GM21737 (cell line): ENCODE results near the gene ABCA7.
"Not testable (repeated sequence)": the region's sequence is repeated elsewhere in the genome, so short reads cannot be mapped to it uniquely, and the experiment has no call there.

Source experiments
- ATAC-seq: cut with Tn5 transposase; IDR thresholded peaks from one replicate; pipeline ENCODE4 v1.9.1; 2021; ENCODE audit warnings: mild to moderate bottlenecking, moderate library complexity; ENCODE audit not compliant: unreplicated experiment

The ABCA7 gene

DNA sequence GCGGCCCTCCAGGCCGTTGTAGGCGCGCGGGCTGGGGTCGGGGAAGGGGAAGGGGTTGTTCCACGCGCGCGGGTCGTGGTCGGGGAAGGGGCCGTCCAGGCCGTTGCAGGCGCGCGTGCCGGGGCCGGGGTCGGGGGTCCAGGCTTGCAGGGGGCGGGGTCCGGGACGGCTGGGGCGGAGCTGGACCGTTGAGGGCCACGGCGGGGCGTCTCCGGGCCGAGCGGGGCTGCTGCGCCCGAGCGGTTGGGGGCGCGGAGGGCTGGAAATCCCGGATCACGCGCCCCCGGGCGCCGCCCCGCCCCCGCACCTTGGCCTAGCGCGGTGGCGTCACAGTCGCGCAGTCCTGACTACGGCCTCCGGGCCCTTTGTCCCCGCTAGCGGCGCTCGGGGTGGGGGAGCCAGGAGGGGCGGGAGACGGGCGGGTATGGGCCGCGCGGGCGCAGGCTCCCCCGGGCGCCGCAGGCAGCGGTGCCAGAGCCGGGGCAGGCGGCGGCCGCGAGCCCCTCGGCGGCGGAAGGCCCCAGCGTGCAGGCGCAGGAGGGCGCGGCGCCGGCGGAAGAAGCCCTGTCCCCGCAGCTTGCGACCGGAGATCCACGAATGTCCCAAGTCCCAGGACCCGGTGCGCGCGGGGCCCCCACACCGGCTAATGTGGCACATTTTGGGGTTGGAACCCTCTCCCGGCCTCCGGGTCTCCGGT, 64.6 kb downstream of the ABCA7 start:
- ATAC-seq = peak; percentile 40

DNA sequence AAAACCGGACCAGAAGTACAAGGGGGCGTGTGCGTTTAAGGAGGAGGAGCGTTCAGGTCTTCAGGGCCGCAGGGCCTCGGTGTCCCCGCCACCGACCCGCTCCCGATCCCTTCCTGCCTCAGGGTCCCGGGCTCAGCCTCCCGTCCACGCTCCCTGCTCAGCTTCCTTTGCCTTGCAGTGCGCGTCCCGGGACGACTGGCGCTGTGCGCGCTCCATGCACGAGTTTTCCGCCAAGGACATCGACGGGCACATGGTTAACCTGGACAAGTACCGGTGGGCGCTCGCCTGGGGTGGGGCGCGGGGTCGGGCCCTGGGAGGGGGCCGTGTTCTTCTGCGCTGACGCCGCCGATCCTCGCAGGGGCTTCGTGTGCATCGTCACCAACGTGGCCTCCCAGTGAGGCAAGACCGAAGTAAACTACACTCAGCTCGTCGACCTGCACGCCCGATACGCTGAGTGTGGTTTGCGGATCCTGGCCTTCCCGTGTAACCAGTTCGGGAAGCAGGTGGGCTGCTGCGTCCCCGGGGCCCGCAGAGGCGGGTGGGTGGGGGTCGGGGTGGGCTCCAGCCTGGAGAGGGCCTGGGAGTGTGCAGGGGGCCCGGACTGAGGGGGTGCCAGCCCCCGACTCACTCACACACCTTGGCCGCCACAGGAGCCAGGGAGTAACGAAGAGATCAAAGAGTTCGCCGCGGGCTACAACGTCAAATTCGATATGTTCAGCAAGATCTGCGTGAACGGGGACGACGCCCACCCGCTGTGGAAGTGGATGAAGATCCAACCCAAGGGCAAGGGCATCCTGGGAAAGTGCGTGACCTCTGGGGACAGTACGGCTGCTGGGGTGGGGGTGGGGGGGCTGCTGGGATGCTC, 65.3 kb downstream of the ABCA7 start:
- no peak for ATAC-seq

DNA sequence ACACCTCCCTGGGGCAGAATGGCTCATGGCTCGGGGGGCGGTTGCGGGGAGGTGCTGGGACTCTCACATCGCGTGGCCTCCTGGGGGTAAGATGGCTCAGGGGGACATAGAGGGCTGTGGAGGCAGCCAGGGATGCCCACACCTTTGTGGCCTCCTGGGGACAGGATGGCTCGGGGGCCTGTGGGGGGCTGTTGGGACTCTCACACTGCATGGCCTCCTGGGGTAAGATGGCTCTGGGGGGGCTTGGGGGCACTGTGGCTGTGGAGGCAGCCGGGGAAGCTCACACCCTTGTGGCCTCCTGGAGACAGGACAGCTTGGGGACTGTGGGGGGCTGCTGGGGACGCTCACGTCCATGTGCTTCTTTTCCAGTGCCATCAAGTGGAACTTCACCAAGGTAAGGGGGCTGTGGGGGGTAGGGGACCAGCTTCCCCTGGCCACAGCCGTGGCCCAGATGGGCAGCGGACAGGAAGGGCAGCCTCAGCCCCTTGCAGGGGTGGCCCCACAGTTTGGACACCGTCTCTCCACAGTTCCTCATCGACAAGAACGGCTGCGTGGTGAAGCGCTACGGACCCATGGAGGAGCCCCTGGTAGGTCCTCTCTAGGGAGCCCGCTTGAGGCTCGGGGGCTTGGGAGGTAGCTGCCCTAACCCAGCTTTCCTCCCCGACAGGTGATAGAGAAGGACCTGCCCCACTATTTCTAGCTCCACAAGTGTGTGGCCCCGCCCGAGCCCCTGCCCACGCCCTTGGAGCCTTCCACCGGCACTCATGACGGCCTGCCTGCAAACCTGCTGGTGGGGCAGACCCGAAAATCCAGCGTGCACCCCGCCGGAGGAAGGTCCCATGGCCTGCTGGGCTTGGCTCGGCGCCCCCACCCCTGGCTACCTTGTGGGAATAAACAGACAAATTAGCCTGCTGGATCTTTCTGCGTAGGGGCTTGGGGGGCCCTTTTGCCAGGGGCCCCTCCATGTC, 66.2 kb downstream of the ABCA7 start:
- no peak for ATAC-seq

DNA sequence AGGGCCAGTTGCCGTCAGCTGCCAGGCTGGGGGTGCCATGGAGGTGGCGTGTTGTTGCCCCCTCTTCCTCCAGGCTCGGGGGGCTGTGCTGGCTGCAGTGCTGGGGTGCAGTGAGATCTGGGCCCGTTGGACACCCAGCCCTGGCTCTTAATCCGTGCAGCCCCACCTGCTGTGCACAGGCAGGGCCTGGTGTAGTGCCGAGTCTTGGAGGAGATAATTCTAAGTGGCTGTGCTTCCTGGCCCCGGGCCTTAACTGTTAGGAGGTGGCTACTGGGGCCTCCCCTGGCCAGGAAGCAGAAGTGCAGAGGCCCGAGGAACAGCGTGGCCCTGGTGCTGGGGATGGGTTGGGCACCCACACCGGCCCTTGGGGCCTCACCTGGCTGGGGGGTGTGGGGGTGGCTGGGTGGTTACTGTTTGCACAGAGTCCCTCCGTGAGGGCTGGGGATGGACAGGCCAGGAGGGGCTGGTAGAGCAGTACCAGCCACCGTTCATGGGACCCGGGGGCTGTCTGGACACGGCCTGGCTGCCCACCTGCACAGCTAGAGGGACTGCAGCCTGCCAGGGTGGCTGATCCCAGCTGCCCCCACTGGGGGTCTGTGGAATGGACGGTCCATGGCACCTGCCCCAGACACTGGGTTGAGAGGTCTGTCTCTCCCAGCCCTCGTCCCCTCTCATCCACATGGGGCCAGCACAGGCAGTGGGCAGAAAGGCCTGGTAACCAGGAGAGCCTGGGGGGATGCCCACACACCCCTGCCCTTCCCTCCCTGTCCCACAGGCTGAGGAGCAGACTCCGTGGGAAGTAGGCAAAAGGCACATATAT, 67.1 kb downstream of the ABCA7 start:
- no peak for ATAC-seq

DNA sequence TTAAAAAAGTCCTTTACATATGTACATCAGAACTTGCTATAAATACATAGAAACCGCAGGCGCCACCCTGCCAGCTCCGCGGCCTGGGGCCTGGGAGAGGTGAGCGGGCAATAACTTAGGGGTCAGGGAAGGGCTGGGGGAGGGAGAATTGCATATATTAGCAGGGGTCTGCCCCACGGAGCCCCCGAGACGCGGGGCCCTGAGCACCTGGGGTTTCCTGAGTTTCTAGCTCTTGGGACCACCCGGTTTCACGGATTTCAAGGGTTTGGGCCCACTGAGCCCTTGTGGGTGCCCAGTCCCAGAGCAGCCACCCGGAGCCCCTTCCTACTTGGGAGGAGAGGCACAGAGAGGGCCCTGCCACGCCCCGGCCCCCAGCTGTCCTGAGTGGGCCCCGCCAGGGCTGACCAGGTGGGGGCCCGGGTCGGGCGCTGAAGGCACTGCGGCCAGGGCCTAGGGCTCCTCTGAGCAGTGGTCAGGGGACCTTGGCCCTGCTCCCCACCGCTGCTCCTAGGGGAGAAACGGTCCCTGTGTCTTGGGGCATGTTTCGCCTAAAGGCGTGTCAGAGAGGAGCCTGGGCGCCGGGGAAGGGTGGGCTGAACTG, 67.9 kb downstream of the ABCA7 start:
- no peak for ATAC-seq

DNA sequence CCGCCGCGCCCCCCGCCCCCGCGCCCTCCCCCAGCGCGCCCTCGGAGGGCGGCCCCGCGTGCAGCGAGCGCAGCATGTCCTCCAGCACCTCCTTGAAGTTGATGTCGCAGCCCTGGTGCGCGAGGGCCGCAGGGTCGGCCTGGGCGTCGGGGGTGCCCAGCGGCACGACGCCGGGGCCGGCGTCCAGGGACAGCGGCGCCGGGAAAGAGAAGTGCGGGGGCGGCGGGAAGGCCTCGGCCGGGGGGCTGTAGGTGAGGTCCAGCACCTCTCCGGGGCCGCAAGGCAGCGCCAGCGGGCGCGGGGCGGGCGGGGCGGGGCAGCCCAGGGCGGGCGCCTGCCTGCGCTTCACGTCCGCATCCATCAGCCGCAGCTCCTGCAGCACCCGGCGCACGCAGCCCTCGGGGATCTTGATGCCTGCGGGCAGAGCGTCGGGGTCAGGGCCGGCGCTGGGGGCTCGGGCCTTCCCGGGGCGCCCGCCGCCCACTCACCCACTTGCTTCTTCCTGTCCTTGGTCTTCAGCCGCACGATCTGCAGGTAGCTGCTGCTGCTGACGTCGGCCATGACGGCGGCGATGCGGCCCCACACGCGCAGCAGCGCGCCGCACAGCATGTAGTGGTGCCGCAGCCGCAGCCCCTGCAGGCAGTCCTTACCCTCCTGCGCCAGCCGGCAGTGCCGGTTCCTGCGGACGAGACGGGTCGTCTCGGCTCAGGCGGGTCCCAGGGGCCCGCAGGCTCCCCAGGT, 68.6 kb downstream of the ABCA7 start:
- ATAC-seq = no peak

DNA sequence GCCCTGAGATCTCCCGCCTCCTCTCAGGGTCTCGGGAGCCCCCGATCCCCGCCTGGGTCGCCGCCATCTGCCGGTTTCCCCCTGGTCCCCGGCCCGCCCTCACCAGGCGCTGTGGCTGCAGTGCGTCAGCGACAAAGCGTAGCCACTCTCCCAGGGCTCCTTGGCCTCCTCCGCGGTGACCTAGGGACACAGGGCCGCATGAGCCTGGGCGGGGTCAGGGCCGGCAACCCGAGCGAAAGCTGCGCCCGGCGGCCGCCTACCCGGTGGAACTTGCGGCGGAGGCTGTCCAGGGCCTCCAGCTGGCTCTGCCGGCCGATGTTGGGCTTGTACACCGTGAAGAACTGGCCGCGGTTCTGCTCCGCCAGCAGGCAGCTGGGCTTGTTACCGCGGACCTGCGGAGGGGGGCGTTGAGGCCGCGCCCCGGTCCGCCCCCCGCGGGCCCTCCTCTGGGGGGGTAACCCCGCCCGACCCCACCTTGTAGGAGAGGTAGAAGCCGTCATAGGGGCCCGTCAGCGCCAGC, 69.2 kb downstream of the ABCA7 start:
- ATAC-seq = no peak

DNA sequence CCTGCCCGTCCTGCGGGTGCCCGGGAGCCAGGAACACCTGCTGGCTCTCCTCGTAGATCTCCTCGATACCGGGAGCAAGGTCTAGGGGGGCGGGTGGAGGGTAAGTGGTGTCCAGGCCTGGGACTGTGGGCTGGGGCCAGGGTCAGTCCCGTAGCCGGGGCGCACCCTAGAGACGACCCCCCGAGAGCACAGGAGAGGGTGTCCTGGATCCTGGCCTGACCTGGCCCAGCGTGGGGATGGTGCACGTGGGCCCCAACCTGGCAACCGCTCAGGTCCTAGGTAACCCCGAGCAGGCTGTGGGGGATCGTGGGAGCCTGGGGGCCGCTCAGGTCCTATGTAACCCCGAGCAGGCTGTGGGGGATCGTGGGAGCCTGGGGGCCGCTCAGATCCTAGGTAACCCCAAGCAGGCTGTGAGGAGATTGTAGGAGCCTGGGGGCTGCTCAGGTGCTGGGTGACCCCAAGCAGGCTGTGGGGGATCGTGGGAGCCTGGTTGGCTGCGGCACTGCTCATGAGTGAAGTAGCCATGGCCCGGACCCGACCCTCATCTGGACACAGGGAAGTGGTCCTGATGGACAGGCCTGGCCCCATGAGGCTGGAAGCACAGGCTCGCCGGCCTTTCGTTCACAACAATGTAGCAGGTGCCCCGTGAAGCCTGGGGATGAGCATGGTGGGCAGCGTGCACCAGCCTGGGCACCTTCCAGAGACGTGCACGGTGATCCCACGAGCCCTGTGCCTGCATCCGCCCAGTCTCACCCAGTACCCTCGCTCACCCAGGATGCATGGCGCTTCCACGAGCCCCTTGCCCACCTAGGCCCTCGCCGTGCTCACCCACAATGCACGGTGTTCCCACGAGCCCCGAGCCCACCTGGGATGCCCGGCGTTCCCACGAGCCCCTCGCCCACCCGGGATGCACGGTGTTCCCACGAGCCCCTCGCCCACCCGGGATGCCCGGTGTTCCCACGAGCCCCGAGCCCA, 70.1 kb downstream of the ABCA7 start:
- ATAC-seq = no peak

DNA sequence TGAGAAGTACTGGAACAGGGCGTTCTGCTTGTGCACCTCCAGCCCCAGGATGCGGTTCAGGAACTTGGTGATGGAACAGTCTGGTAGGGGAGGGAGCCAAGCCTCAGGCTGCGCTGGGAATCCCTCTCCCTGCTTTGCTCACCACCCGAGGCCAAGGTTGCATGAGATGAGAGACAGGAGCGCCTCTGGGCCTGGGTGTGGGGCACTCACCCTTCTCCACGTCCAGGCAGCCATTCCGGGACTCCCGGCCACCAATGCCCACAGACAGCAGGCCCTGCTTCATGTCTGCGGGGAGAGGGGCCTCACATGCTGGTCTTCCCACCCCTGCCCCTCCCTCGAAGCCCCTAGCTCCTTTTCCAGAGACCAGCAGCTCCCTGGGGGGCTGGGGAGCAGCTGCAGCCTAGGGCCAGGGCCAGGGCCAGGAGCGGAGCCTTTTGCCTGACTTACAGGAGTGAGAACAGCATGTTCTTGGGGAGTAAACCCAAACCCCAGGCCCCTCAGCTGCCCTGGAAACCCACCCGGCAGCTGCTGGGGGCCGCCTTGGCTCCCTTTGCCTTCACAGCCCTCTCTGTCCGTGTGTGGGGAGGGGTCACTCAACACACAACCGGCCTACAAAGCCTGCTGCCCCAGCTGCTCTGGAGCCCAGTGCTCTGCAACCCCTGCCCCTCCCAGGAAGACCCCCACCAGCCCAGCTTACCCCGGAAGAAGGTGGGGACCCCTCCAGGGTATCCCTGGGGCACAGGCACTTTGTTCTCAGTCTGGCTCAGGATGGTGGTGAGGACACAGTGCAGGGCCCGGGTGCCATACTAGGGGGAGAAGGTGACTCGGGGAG, 71.1 kb downstream of the ABCA7 start:
- no peak for ATAC-seq

DNA sequence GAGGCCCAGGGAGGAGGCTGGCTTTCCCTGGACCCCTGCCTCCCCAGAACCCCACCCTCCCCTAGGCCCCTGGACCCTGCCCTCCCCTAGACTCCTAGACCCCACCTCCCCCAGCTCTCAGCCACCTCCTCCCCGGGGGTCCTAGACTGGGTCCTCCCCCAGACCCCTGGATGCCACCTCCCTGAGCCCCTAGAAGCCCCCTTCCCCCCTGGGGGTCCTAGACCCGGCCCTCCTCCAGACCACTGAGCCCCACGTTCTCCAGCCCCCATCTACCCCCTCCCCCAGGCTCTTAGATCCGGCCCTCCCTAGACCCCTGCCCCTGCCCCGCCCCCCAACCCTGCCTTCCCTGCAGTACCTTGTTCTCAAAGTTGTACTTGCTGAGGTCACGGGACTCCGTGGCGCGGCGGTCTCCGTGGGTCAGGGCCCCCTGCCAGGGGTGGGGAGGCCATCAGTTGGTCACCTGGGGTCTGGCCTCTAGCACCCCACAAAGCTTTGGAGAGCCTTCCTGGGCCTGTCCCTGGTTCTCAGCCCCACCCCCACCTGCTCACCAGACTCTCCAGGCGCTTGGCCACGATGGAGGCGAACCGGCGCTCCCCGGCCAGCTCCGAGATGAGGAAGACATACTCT, 71.8 kb downstream of the ABCA7 start:
- ATAC-seq = no peak

DNA sequence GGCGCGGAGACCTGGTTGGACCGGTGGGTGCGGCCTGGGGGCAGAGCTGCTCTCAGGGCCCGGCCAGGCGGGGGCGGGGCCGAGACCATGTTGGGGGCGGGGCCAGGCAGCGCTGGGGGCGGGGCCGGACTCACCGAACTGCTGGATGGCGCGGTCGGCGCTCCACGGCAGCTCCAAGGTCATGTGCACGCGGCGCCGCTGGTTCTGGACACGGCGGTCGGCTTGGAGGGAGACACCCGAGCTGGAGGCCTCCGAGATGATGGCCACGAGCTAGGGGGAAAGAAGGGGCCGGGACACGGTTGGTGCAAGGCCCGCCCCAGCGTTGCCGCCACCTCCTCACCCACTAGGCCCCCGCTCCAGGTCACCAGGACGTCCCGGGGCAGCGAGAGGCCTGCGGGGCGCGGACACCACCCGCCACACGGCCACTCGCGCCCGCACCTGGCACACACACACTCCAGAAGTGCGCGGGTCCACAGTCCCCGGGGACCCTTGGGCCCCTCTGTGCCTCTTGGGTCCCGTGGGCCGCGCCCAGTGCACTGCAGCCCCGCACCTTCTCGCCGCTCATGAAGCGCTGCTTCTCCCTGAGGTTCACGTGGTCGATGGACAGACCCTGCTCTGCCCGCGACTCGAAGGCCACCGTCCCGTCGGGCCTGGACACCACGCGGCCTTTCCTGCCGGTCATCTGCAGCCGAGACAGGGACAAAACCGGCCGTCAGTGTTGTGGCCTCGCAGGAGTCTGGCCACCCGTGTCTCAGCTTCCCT, 72.5 kb downstream of the ABCA7 start:
- no peak for ATAC-seq

DNA sequence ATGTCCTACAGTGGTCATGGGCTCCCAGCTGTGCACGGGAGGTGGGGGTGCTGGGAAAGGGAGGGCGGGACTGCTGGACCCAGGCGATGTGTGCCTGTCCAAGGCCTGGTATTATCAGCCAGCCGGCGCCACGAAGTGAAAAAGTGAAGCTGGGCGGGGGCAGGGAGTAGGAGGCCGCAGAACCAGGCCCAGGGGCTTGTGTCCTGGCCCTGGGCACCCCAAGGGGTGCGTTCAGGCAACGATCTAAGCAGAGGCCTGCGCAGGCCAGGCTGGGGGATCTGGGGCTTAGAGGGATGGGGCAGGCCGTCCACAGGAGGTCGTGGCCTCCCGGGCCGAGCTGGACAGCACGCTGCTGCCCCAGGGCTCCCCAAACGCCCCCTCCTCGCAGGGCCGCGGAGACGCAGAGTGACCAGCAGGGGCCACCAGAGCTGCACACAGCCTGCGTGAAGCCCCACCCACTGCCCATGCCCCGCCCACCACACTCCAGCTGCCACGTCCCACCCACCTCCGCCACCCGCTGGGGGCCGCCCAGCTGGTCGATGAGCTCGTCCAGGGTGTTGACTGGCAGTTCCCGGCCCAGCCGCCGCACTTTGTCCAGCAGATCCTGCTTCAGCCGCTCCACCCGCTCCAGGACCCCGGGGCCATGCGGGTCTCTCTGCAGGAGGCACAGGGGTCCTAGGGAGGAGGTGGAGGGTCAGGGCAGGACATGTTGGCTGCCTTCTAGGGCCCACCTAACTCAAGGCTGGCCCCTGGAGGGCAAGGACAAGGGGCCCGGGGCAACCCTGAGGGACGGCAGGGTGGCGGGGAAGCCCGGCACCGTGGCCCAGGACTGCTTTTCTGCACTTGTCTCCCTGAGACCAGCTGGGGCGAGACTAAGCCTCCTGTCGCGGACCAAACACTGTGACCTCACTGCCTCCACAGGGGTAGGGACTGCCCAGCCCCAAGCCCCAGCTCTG, 73.4 kb downstream of the ABCA7 start:
- peak; percentile 47 for ATAC-seq

DNA sequence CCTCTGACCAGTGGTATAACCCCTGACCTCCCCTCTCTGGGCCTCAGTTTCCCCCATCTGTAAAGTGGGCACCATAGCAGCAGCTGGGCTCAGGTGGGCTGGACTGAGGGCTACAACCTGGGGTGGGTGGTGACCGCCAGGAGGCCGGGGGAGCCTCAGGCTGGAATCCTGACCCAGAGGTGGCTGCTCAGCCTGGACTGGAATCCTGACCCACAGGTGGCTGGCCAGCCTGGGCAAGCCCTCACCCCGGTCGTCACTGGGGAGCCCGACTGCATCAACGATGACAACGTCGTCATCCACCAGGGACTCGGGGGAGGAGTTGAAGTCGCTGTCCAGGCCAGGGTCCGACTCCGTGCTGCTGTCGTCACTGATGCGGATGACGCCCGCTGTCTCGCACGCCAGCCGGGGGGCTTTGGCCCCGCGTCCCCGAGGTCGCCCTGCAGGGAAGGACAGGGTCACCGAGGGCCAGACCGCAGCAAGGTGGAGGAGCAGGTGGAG, 74.1 kb downstream of the ABCA7 start:
- no peak for ATAC-seq

DNA sequence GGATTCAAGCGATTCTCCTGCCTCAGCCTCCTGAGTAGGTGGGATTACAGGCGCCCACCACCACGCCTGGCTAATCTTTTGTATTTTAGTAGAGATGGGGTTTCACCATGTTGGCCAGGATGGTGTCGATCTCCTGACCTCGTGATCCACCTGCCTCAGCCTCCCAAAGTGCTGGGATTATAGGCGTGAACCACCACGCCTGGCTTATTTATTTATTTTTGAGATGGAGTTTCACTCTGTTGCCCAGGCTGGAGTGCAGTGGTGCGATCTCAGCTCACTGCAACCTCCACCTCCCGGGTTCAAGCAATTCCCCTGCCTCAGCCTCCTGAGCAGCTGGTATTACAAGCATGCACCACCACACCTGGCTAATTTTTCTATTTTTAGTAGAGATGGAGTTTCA, 74.8 kb downstream of the ABCA7 start:
- not testable (repeated sequence) for ATAC-seq
